Natural killer cell (primary cell): ENCODE measurements around the gene RTBDN. TPM values are rescaled to one million over a fixed set of nuclear protein-coding genes. Genes with fewer than 3 reads are reported as not detected.

ENCODE experiments used
- ATAC-seq, 3 donors: fragments of 150-1000 bp in 2 of 3; fragments of 200-7000 bp in 1 of 3; cut with Tn5 transposase; 1 replicate in 1 of 3; 2 replicates in 2 of 3; pipeline ENCODE4 v1.10.0; 2021; ENCODE audit warnings: mild to moderate bottlenecking in 2 of 3, moderate library complexity in 2 of 3
- DNase-seq, 2 donors: peaks; one replicate each; pipeline versions ENCODE4 v3.0.0 to v3.0.0-alpha.2; 2013 to 2021; ENCODE audit warnings: mixed read lengths in 1 of 2
- H3K27ac ChIP-seq: one replicate; pipeline ENCODE4 v1.5.1; 2013; ENCODE audit warnings: mild to moderate bottlenecking, low read length
- H3K27me3 ChIP-seq: one replicate; pipeline ENCODE4 v1.6.1; 2013; ENCODE audit warnings: low read length; ENCODE audit not compliant: control insufficient read depth, insufficient read depth
- H3K36me3 ChIP-seq: one replicate; pipeline ENCODE4 v1.6.1; 2013; ENCODE audit warnings: low read length; ENCODE audit not compliant: control insufficient read depth, insufficient read depth
- H3K4me1 ChIP-seq: one replicate; pipeline ENCODE4 v1.6.1; 2013; ENCODE audit warnings: low read length; ENCODE audit not compliant: control insufficient read depth, insufficient read depth
- H3K4me3 ChIP-seq: one replicate; pipeline ENCODE4 v1.5.1; 2013; ENCODE audit warnings: low read length
- H3K9me3 ChIP-seq: one replicate; pipeline ENCODE4 v1.6.1; 2013; ENCODE audit warnings: low read length; ENCODE audit not compliant: control insufficient read depth, insufficient read depth
- H3K27ac Mint-ChIP-seq, 2 donors: one replicate each; pipeline ENCODE4 v1.8.0; 2022; ENCODE audit warnings: mild to moderate bottlenecking in 2 of 2, mixed read lengths in 2 of 2, moderate library complexity in 1 of 2
- H3K27me3 Mint-ChIP-seq, 2 donors: one replicate each; pipeline ENCODE4 v1.8.0; 2022; ENCODE audit warnings: low read depth in 2 of 2, mixed read lengths in 2 of 2
- H3K36me3 Mint-ChIP-seq: one replicate; pipeline ENCODE4 v1.8.0; 2022; ENCODE audit warnings: mixed read lengths
- H3K4me1 Mint-ChIP-seq, 2 donors: one replicate each; pipeline ENCODE4 v1.8.0; 2022; ENCODE audit warnings: mixed read lengths in 2 of 2
- H3K4me3 Mint-ChIP-seq: one replicate; pipeline ENCODE4 v1.8.0; 2022; ENCODE audit warnings: mild to moderate bottlenecking, moderate library complexity, mixed read lengths
- H3K9me3 Mint-ChIP-seq, 2 donors: one replicate each; pipeline ENCODE4 v1.8.0; 2022; ENCODE audit warnings: mixed read lengths in 2 of 2
- CTCF ChIP-seq: fragments of 200-600 bp; IDR thresholded peaks from one replicate; pipeline ENCODE4 v1.8.0; 2022; ENCODE audit warnings: antibody characterized with exemption
- WGBS: methylation state at CpG from one replicate; pipeline ENCODE4 v1.1.7; 2013; ENCODE audit warnings: missing lambda C conversion rate; ENCODE audit not compliant: insufficient coverage; 5-methylcytosine and 5-hydroxymethylcytosine counted together
- intact Hi-C: fragments of 100-400 bp; cut with micrococcal nuclease; formaldehyde crosslinking; loops from one replicate; pipeline ENCODE4 v1.14.2; 2022
- total RNA-seq, 4 donors: library from RNA; stranded (reverse); fragments of 120-200 nt in 1 of 4; gene quantifications; one replicate each; pipeline versions ENCODE4 v1.2.3 to v1.2.4, GENCODE V29; 2013 to 2022

Gene RTBDN
- total RNA-seq, 3 donors from 2014 or later (not counting 1 experiment from before 2014, with no cell fraction given): not detected

GRCh38 chr19:12796146-12797071 lies 38.0 kb downstream of the RTBDN start:
- Histone ChIP-seq H3K9me3 (no peaks in the 10 kb centered on the region), H3K27me3 (peaks cover 2% of the 10 kb centered on the region), H3K4me3 (no peak overlapping the region), H3K4me1 (peaks cover 37% of the 10 kb centered on the region), H3K27ac (peak overlapping the region; percentile 27), H3K36me3 (no peaks in the 10 kb centered on the region)
- Mint-ChIP-seq H3K4me3 (peak overlapping the region; percentile 81), H3K27ac (peak overlapping the region; percentile 77 to 97), H3K4me1 (peaks cover 29% of the 10 kb centered on the region in 2 donors), H3K9me3 (no peaks in the 10 kb centered on the region), H3K36me3 (no peaks in the 10 kb centered on the region), H3K27me3 (peaks cover 0 to 7% of the 10 kb centered on the region in 2 donors)
- intact Hi-C loops: loop anchor here (1.0 to 10.0 kb wide), 4 partner anchors 19 to 358 kb away; partner anchors contain the start of genes IER2 and STX10
- DNase-seq (peak; percentile 73 to 91), ATAC-seq (peak in 1 of 3 donors; percentile 15)
- peak; percentile 82 for TF ChIP-seq CTCF
- WGBS: 11% methylated on average over 17 of the region's 18 CpGs

- Histone ChIP-seq H3K4me1 (peaks cover 35% of the 10 kb centered on the region), H3K27me3 (no peaks in the 10 kb centered on the region), H3K4me3 (no peak overlapping the region), H3K27ac (no peak overlapping the region), H3K9me3 (no peaks in the 10 kb centered on the region), H3K36me3 (no peaks in the 10 kb centered on the region)
- DNase-seq (peak in 1 of 2 donors; percentile 39), ATAC-seq (no peak)
- Mint-ChIP-seq H3K9me3 (no peaks in the 10 kb centered on the region), H3K27me3 (no peaks in the 10 kb centered on the region), H3K4me1 (peaks cover 32 to 35% of the 10 kb centered on the region in 2 donors), H3K4me3 (peak overlapping the region; percentile 75), H3K36me3 (no peaks in the 10 kb centered on the region), H3K27ac (peak overlapping the region; percentile 97 to 99)
- intact Hi-C loops: loop anchor here (5.0 to 10.0 kb wide), 4 partner anchors 73 to 360 kb away; partner anchors contain the start of genes CALR, IER2, STX10 and TNPO2
- WGBS: 93% methylated on average over 9 of the region's 9 CpGs
- TF ChIP-seq CTCF: no peak
Measured at GRCh38 chr19:12794971-12795381, 39.4 kb downstream of the RTBDN start.

- Histone ChIP-seq H3K9me3 (no peaks in the 10 kb centered on the region), H3K36me3 (no peaks in the 10 kb centered on the region), H3K27ac (peak overlapping the region; percentile 93), H3K4me1 (peaks cover 36% of the 10 kb centered on the region), H3K4me3 (peak overlapping the region; percentile 95), H3K27me3 (no peaks in the 10 kb centered on the region)
- no peaks in the 10 kb centered on the region for H3K27me3 Mint-ChIP-seq
- ATAC-seq (no peak), DNase-seq (peak in 1 of 2 donors; percentile 62)
- H3K9me3 Mint-ChIP-seq: no peaks in the 10 kb centered on the region
- no peak for TF ChIP-seq CTCF
- no peaks in the 10 kb centered on the region for H3K36me3 Mint-ChIP-seq
- peak overlapping the region; percentile 75 for H3K4me3 Mint-ChIP-seq
- H3K27ac Mint-ChIP-seq: peak overlapping the region; percentile 97 to 99
- intact Hi-C loops: loop anchor here (5.0 to 10.0 kb wide), 4 partner anchors 72 to 360 kb away; partner anchors contain the start of genes CALR, IER2, STX10 and TNPO2
- WGBS: 74% methylated on average over 7 of the region's 7 CpGs
- peaks cover 32 to 38% of the 10 kb centered on the region in 2 donors for H3K4me1 Mint-ChIP-seq
Measured at GRCh38 chr19:12794196-12794941, 40.0 kb downstream of the RTBDN start.
